Astrocyte (in vitro differentiated cells and primary cell): Measurements from ENCODE around the gene CELF2. TPM values are rescaled to one million over a fixed set of nuclear protein-coding genes. Genes with fewer than 3 reads are reported as not detected.

Source experiments
- DNase-seq: peaks from one replicate; pipeline ENCODE4 v3.0.0-alpha.2; 2010; ENCODE audit warnings: low read depth
- FAIRE-seq: peaks from 2 replicates; lab custom pipeline; 2011; peaks lifted over from hg19 to GRCh38; lab: Jason Lieb, UNC
- H2AFZ ChIP-seq: 2 replicates; pipeline ENCODE4 v1.6.0; 2012; ENCODE audit warnings: low read depth, low read length, inconsistent platforms
- H3K27ac ChIP-seq: 2 replicates; pipeline ENCODE4 v1.5.1; 2011; ENCODE audit warnings: low read depth, low read length, inconsistent platforms
- H3K27me3 ChIP-seq: 2 replicates; pipeline ENCODE4 v1.6.0; 2011; ENCODE audit warnings: low read length, inconsistent platforms; ENCODE audit not compliant: insufficient read depth
- H3K36me3 ChIP-seq: 2 replicates; pipeline ENCODE4 v1.5.1; 2011; ENCODE audit warnings: low read length, inconsistent platforms; ENCODE audit not compliant: insufficient read depth
- H3K4me1 ChIP-seq: 2 replicates; pipeline ENCODE4 v1.5.1; 2011; ENCODE audit warnings: low read length, inconsistent platforms; ENCODE audit not compliant: insufficient read depth
- H3K4me2 ChIP-seq: 2 replicates; pipeline ENCODE4 v1.6.0; 2012; ENCODE audit warnings: low read length, inconsistent platforms
- H3K4me3 ChIP-seq: 2 replicates; pipeline ENCODE4 v1.5.1; 2011; ENCODE audit warnings: low read depth, mild to moderate bottlenecking, low read length, inconsistent platforms; ENCODE audit not compliant: insufficient read depth
- H3K79me2 ChIP-seq: 2 replicates; pipeline ENCODE4 v1.6.0; 2012; ENCODE audit warnings: mild to moderate bottlenecking, low read length, inconsistent platforms; ENCODE audit not compliant: insufficient read depth
- H3K9ac ChIP-seq: 2 replicates; pipeline ENCODE4 v1.6.0; 2012; ENCODE audit warnings: mild to moderate bottlenecking, low read length, inconsistent platforms
- H3K9me3 ChIP-seq: 2 replicates; pipeline ENCODE4 v1.5.1; 2012; ENCODE audit warnings: low read depth, mild to moderate bottlenecking, low read length, inconsistent platforms; ENCODE audit not compliant: insufficient read depth
- H4K20me1 ChIP-seq: 2 replicates; pipeline ENCODE4 v1.6.0; 2012; ENCODE audit warnings: low read length, inconsistent platforms; ENCODE audit not compliant: insufficient read depth
- H3K27ac Mint-ChIP-seq: one replicate; pipeline ENCODE4 v1.8.0; 2021; ENCODE audit warnings: mild to moderate bottlenecking, mixed read lengths; ENCODE audit not compliant: unreplicated experiment
- H3K27me3 Mint-ChIP-seq: one replicate; pipeline ENCODE4 v1.8.0; 2021; ENCODE audit warnings: low read depth, mixed read lengths; ENCODE audit not compliant: unreplicated experiment
- H3K36me3 Mint-ChIP-seq: one replicate; pipeline ENCODE4 v1.8.0; 2021; ENCODE audit warnings: low read depth, mixed read lengths; ENCODE audit not compliant: unreplicated experiment
- H3K4me1 Mint-ChIP-seq: one replicate; pipeline ENCODE4 v1.8.0; 2021; ENCODE audit warnings: low read depth, mixed read lengths; ENCODE audit not compliant: unreplicated experiment
- H3K4me3 Mint-ChIP-seq: one replicate; pipeline ENCODE4 v1.8.0; 2021; ENCODE audit warnings: mild to moderate bottlenecking, moderate library complexity, mixed read lengths; ENCODE audit not compliant: unreplicated experiment
- H3K9me3 Mint-ChIP-seq: one replicate; pipeline ENCODE4 v1.8.0; 2021; ENCODE audit warnings: mild to moderate bottlenecking, mixed read lengths; ENCODE audit not compliant: unreplicated experiment
- CTCF ChIP-seq: IDR thresholded peaks from 2 replicates; pipeline ENCODE4 v1.5.1; 2011; ENCODE audit warnings: low read depth, mild to moderate bottlenecking, inconsistent platforms, low read length, moderate library complexity; ENCODE audit not compliant: insufficient read depth
- EZH2 ChIP-seq: IDR thresholded peaks from 2 replicates; pipeline ENCODE4 v1.6.1; 2012; ENCODE audit warnings: mild to moderate bottlenecking, low read length, inconsistent platforms; ENCODE audit not compliant: insufficient read depth
- total RNA-seq: library from RNA; stranded (reverse); gene quantifications from 2 replicates; pipeline ENCODE4 v1.2.1, GENCODE V29; 2021

CELF2 gene
- total RNA-seq, 1 donor from 2014 or later: 76.1 TPM

- DNase-seq (no peak), FAIRE-seq (no peak)
- Mint-ChIP-seq H3K4me3 (no peak overlapping the region), H3K27ac (no peak overlapping the region), H3K4me1 (no peaks in the 10 kb centered on the region), H3K9me3 (no peaks in the 10 kb centered on the region), H3K36me3 (peaks cover 14% of the 10 kb centered on the region), H3K27me3 (no peaks in the 10 kb centered on the region)
- H3K4me1 ChIP-seq: no peaks in the 10 kb centered on the region
- H2AFZ ChIP-seq: no peak overlapping the region
- no peak overlapping the region for H3K4me2 ChIP-seq
- H3K4me3 ChIP-seq: no peak overlapping the region
- H3K27ac ChIP-seq: no peak overlapping the region
- TF ChIP-seq EZH2 (no peak), CTCF (no peak)
- H3K27me3 ChIP-seq: no peaks in the 10 kb centered on the region
- H4K20me1 ChIP-seq: no peaks in the 10 kb centered on the region
- no peaks in the 10 kb centered on the region for H3K36me3 ChIP-seq
- peaks cover 9% of the 10 kb centered on the region for H3K9me3 ChIP-seq
- no peaks in the 10 kb centered on the region for H3K79me2 ChIP-seq
- no peak overlapping the region for H3K9ac ChIP-seq
These were observed 268.7 kb downstream of the CELF2 start for GRCh38 chr10:11286261-11286852.

GRCh38 chr10:11288302-11288701 is 270.6 kb downstream of the CELF2 start:
- no peaks in the 10 kb centered on the region for H3K27me3 Mint-ChIP-seq

More at GRCh38 chr10:11288302-11288701, 270.6 kb downstream of the CELF2 start:
- H3K27me3 ChIP-seq: no peaks in the 10 kb centered on the region
- no peak for DNase-seq
- no peak overlapping the region for H3K4me3 ChIP-seq
- H3K4me1 Mint-ChIP-seq: no peaks in the 10 kb centered on the region
- no peaks in the 10 kb centered on the region for H3K36me3 ChIP-seq
- FAIRE-seq: no peak
- H3K27ac Mint-ChIP-seq: no peak overlapping the region
- peaks cover 8% of the 10 kb centered on the region for H3K9me3 ChIP-seq
- no peaks in the 10 kb centered on the region for H4K20me1 ChIP-seq
- no peaks in the 10 kb centered on the region for H3K9me3 Mint-ChIP-seq
- H3K4me1 ChIP-seq: no peaks in the 10 kb centered on the region
- peaks cover 9% of the 10 kb centered on the region for H3K36me3 Mint-ChIP-seq
- TF ChIP-seq CTCF: no peak
- TF ChIP-seq EZH2: no peak
- H2AFZ ChIP-seq: no peak overlapping the region
- no peak overlapping the region for H3K4me3 Mint-ChIP-seq
- no peaks in the 10 kb centered on the region for H3K79me2 ChIP-seq
- no peak overlapping the region for H3K9ac ChIP-seq
- H3K4me2 ChIP-seq: no peak overlapping the region
- H3K27ac ChIP-seq: no peak overlapping the region
